Immature natural killer cell (primary cell): ENCODE measurements around the gene PNKD. TPM values are rescaled to one million over a fixed set of nuclear protein-coding genes. Genes with fewer than 3 reads are reported as not detected.

Experiments used
- DNase-seq, 3 donors: peaks; one replicate each; pipeline ENCODE4 v3.0.0; 2022; ENCODE audit warnings: mixed read lengths in 1 of 3
- H3K27ac Mint-ChIP-seq, 6 donors: one replicate each; pipeline ENCODE4 v1.8.0; 2020; ENCODE audit warnings: mixed read lengths in 6 of 6, mild to moderate bottlenecking in 5 of 6, inconsistent platforms in 4 of 6, moderate library complexity in 3 of 6
- H3K27me3 Mint-ChIP-seq, 3 donors: one replicate each; pipeline ENCODE4 v1.8.0; 2020 to 2021; ENCODE audit warnings: low read depth in 3 of 3, mild to moderate bottlenecking in 3 of 3, mixed read lengths in 3 of 3, moderate library complexity in 3 of 3, inconsistent platforms in 1 of 3
- H3K36me3 Mint-ChIP-seq, 3 donors: one replicate each; pipeline ENCODE4 v1.8.0; 2020; ENCODE audit warnings: mixed read lengths in 3 of 3, inconsistent platforms in 2 of 3, mild to moderate bottlenecking in 2 of 3
- H3K4me1 Mint-ChIP-seq, 2 donors: one replicate each; pipeline ENCODE4 v1.8.0; 2020; ENCODE audit warnings: inconsistent platforms in 2 of 2, mild to moderate bottlenecking in 2 of 2, mixed read lengths in 2 of 2, moderate library complexity in 1 of 2
- H3K4me3 Mint-ChIP-seq, 5 donors: one replicate each; pipeline ENCODE4 v1.8.0; 2020; ENCODE audit warnings: mild to moderate bottlenecking in 5 of 5, mixed read lengths in 5 of 5, inconsistent platforms in 3 of 5, moderate library complexity in 3 of 5
- H3K9me3 Mint-ChIP-seq, 6 donors: one replicate each; pipeline ENCODE4 v1.8.0; 2020; ENCODE audit warnings: mild to moderate bottlenecking in 6 of 6, mixed read lengths in 6 of 6, inconsistent platforms in 4 of 6, moderate library complexity in 3 of 6
- polyA plus RNA-seq, 3 donors: library from polyadenylated mRNA; unstranded; fragments of 300-500 nt; fragmentation: Illumina TruSeq; gene quantifications; one replicate each; pipeline ENCODE4 v1.2.3, GENCODE V29; 2021

PNKD gene
- polyA plus RNA-seq, 3 donors from 2014 or later, result 96.3 to 145 (median 98.9) TPM

DNA sequence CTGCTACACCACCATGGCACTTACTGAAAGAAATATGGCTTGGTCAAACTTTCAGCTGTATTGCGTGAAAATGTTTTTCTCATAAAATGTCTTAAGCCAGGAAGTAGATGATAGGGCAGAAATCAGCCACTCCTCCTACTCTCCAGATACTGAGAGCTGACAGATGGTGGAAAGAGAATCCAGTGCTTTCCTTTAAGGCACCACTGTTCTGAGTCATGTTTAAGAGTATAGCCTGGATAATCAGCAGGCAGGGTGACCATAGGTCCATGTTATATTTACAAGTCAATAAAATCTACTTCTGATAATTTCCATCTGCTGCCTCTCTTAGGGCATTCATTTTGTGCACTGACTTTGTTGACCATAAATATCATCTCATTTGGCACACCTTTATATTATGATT is 31.4 kb upstream of the PNKD start:
- peaks cover 2 to 15% (median 4%) of the 10 kb centered on the region in 3 donors for H3K27me3 Mint-ChIP-seq

DNA sequence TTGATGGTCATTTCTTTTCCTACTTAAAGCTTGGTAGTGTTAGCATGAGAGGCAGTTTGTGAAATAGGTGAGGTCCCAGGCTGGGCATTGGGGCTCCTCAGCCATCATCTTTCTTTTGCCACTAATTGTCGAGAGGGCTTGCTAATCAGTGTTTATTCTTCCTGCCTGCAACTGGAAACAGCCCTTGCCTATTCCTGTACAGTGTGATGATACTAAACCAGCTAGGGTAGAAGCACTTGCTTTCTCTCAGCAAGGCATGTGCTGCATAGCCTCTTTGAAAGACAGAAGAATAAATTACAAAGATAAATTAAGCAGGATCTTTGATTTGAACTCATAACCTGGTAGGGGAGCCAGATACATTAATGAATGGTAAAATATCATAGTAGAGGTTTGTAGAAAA is 26.1 kb upstream of the PNKD start:
- peak overlapping the region; percentile 10 to 82 (median 58) for H3K27ac Mint-ChIP-seq

More for the DNA sequence above, 31.4 kb upstream of the PNKD start:
- no peak for DNase-seq
- Mint-ChIP-seq H3K4me1 (peaks cover 20 to 59% of the 10 kb centered on the region in 2 donors), H3K9me3 (no peaks in the 10 kb centered on the region), H3K27ac (peak overlapping the region in 4 of 6 donors; percentile 40 to 65 (median 54)), H3K36me3 (peaks cover 16 to 64% (median 30%) of the 10 kb centered on the region in 3 donors), H3K4me3 (no peak overlapping the region)

DNA sequence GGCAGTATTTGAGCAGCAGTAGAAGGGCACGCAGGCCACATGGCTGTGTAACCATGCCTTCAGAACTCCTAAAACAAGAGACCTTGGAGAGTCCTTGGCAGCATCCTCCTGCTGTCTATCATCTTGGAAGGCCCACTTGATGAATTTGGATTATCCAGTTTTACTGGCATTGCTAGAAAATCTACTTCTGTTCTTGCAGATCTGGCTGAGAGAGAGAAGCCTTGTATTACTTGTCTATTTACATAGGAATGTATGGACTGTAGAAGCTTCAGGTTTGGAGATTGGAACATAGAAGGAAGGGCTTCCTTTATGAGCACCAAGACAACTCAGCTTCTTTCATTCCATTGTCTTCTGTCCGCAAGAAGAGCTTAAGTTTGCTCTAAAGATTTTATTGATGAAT is 25.7 kb upstream of the PNKD start:
- peak overlapping the region; percentile 10 to 82 (median 64) for H3K27ac Mint-ChIP-seq

More for the DNA sequence above, 26.1 kb upstream of the PNKD start:
- no peak for DNase-seq
- H3K27me3 Mint-ChIP-seq, result peaks cover 0 to 3% (median 0%) of the 10 kb centered on the region in 3 donors
- no peak overlapping the region for H3K4me3 Mint-ChIP-seq
- peaks cover 30 to 49% of the 10 kb centered on the region in 2 donors for H3K4me1 Mint-ChIP-seq
- peaks cover 9 to 58% (median 38%) of the 10 kb centered on the region in 3 donors for H3K36me3 Mint-ChIP-seq
- no peaks in the 10 kb centered on the region for H3K9me3 Mint-ChIP-seq

DNA sequence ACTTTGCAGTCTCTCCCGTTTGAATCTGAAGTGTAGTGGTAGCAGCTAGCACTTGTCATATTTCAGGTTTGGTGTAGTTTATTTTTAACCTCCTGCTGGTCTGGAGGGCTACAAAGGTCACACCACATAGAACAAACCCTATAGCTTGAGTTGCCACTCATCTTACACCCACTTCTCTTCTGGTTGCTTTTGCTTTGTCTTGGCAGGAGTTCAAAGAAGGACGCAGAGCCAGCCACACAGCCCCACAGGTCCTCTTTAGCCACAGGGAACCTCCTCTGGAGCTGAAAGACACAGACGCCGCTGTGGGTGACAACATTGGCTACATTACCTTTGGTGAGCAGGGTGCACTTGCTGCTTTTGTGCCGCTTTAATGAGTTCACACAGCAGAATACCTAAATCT is 25.1 kb upstream of the PNKD start:
- no peaks in the 10 kb centered on the region for H3K9me3 Mint-ChIP-seq
- peak in 2 of 3 donors; percentile 18 to 35 for DNase-seq
- H3K27me3 Mint-ChIP-seq, result peaks cover 0 to 2% (median 0%) of the 10 kb centered on the region in 3 donors
- peaks cover 19 to 64% (median 44%) of the 10 kb centered on the region in 3 donors for H3K36me3 Mint-ChIP-seq
- H3K27ac Mint-ChIP-seq, result peak overlapping the region; percentile 31 to 79 (median 72)
- peaks cover 34 to 53% of the 10 kb centered on the region in 2 donors for H3K4me1 Mint-ChIP-seq
- H3K4me3 Mint-ChIP-seq, result no peak overlapping the region

More for the DNA sequence above, 25.7 kb upstream of the PNKD start:
- peaks cover 14 to 60% (median 39%) of the 10 kb centered on the region in 3 donors for H3K36me3 Mint-ChIP-seq
- DNase-seq, result no peak
- no peaks in the 10 kb centered on the region for H3K9me3 Mint-ChIP-seq
- no peak overlapping the region for H3K4me3 Mint-ChIP-seq
- peaks cover 32 to 49% of the 10 kb centered on the region in 2 donors for H3K4me1 Mint-ChIP-seq
- peaks cover 0 to 5% (median 0%) of the 10 kb centered on the region in 3 donors for H3K27me3 Mint-ChIP-seq

DNA sequence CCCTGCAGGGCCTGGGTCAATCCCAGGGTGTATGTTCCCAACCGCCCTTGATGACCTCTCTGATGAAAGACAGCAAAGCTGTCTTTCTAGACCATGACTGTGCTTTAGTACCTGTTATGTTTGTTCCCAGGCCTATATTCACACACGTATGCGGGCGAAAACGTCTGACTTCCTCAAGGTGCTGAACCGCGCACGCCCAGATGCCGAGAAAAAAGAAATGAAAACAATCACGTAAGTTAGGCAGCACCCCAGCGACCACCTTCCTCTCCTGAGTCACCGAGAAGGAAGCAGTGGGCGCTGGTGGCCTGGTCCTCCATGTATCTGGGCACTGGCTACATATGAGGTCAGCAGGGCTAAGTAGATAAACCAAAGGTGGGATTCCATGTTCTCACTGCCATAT is 20.6 kb upstream of the PNKD start:
- Mint-ChIP-seq H3K27me3 (peaks cover 0 to 6% (median 3%) of the 10 kb centered on the region in 3 donors), H3K36me3 (peaks cover 22 to 60% (median 28%) of the 10 kb centered on the region in 3 donors), H3K4me3 (no peak overlapping the region)

DNA sequence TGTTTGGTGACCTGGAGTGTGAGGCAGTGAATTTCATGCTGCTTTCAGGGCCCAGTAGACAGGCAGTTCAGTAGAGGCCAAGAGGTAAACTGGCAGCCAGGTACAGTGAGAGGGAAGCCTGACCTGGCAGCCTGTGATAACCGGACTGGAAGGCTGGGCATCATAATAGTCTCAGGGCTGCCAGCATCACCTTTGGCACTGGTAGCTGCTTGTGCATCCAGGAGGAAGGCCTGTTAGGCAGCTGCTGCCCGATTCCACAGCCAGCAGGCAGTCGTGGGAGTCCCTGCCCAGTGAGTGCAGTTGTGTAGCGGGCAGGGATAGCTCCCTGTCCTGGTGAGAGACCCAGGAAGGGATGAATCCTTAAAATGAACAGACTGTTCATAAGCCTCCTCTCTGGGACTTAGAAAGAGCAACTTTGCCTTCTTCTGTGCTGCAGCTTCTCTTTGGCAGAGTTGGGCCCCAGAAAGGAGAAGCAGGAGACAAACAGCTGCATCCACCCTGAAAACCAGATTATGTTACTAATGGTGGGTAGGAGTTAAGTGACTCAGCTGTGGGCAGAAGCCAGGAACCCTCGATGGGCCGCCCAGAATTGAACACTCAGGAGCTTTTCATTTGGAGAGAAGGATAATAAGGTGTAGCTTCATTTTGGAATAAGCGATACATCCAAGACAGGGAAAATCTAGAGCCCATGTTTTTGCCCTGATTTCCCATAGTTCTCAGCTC is 17.6 kb upstream of the PNKD start:
- DNase-seq, result no peak
- H3K4me3 Mint-ChIP-seq, result no peak overlapping the region
- H3K27ac Mint-ChIP-seq, result peak overlapping the region in 5 of 6 donors; percentile 6 to 66 (median 46)
- H3K27me3 Mint-ChIP-seq, result peaks cover 1 to 7% (median 3%) of the 10 kb centered on the region in 3 donors
- H3K4me1 Mint-ChIP-seq, result peaks cover 14 to 15% of the 10 kb centered on the region in 2 donors
- H3K9me3 Mint-ChIP-seq, result no peaks in the 10 kb centered on the region
- peaks cover 22 to 59% (median 27%) of the 10 kb centered on the region in 3 donors for H3K36me3 Mint-ChIP-seq

More for the DNA sequence above, 20.6 kb upstream of the PNKD start:
- Mint-ChIP-seq H3K4me1 (peaks cover 17 to 18% of the 10 kb centered on the region in 2 donors), H3K27ac (peak overlapping the region in 4 of 6 donors; percentile 55 to 83 (median 68)), H3K9me3 (no peaks in the 10 kb centered on the region)
- DNase-seq, result no peak

DNA sequence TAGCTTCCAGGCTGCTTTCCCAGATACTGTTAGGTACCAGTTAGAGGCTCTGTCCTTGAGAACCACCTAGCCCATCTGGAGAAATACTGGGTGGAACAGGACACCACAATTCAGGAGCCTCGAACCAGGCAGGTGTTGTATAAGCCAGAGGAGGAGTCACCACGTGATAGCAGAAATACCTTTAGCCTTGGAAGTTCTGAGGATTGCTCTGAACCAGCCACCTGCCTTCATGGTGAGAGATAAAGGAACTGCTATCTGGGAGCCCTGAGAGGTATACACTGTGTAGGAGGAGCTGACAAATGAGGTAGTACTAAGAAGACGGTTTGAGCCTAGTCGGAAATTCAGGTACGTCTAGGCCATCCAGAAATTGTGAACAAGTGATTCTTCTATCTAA is 17.1 kb upstream of the PNKD start:
- peak overlapping the region in 4 of 6 donors; percentile 15 to 51 (median 39) for H3K27ac Mint-ChIP-seq
- no peak overlapping the region for H3K4me3 Mint-ChIP-seq
- H3K4me1 Mint-ChIP-seq, result peaks cover 17% of the 10 kb centered on the region in 2 donors
- H3K27me3 Mint-ChIP-seq, result peaks cover 1 to 9% (median 3%) of the 10 kb centered on the region in 3 donors
- no peaks in the 10 kb centered on the region for H3K9me3 Mint-ChIP-seq
- DNase-seq, result no peak
- peaks cover 22 to 55% (median 24%) of the 10 kb centered on the region in 3 donors for H3K36me3 Mint-ChIP-seq

DNA sequence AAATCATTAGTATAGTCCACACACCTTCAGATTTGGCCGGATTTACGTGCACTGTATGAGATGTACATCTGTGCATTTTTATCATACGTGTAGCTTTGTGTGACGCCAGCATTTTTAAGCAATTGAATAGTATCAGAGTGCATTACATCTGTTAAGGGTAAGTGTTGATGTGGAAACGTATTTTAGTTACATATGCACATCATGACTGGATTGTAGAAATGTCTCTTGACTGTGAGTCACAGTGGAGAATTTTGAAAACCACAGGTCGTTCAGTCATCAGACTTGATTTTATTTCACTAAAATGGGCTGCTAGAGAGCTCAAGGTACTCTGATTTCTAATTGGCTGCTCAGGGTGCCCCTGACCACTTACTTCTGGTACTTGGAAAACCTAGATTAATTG is 14.9 kb upstream of the PNKD start:
- peak overlapping the region in 5 of 6 donors; percentile 19 to 67 (median 50) for H3K27ac Mint-ChIP-seq
- H3K4me3 Mint-ChIP-seq, result no peak overlapping the region
- DNase-seq, result no peak
- peaks cover 1 to 6% (median 3%) of the 10 kb centered on the region in 3 donors for H3K27me3 Mint-ChIP-seq
- no peaks in the 10 kb centered on the region for H3K9me3 Mint-ChIP-seq
- H3K36me3 Mint-ChIP-seq, result peaks cover 6 to 36% (median 10%) of the 10 kb centered on the region in 3 donors
- peaks cover 25% of the 10 kb centered on the region in 2 donors for H3K4me1 Mint-ChIP-seq

DNA sequence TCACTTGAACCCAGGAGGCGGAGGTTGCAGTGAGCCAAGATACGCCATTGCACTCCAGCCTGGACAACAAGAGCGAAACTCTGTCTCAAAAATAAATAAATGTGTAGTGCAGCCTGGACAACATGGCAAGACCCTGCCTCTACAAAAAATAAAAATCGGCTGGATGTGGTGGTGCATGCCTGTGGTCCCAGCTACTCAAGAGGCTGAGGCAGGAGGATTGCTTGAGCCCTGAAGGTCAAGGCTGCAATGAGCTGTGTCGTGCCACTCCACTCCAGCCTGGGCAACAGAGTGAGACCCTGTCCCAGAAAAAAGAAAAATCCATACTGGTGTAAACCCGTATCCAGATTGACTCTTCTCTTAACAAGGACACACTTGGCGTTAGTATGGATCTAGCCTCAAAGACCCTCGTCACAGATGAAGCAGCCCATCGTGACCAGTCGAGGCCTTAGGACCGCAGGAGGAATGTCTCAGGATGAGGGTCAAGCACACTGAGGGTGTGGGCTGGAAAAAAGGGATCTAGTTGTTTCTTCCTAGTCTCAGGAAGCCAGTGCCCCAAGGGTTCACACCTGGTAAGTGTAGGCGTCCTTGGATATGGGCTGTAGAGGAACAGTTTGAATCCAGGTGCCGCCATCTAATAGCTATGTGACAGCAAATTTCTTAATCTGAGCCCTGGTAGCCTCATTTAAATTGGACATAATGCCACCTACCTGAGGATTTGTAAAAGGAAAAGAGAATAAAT is 13.5 kb upstream of the PNKD start:
- no peak for DNase-seq
- H3K4me3 Mint-ChIP-seq, result no peak overlapping the region
- H3K4me1 Mint-ChIP-seq, result peaks cover 25% of the 10 kb centered on the region in 2 donors
- no peaks in the 10 kb centered on the region for H3K9me3 Mint-ChIP-seq
- peaks cover 1 to 3% (median 3%) of the 10 kb centered on the region in 3 donors for H3K27me3 Mint-ChIP-seq
- H3K27ac Mint-ChIP-seq, result peak overlapping the region; percentile 78 to 95 (median 89)
- peaks cover 6 to 25% (median 10%) of the 10 kb centered on the region in 3 donors for H3K36me3 Mint-ChIP-seq

DNA sequence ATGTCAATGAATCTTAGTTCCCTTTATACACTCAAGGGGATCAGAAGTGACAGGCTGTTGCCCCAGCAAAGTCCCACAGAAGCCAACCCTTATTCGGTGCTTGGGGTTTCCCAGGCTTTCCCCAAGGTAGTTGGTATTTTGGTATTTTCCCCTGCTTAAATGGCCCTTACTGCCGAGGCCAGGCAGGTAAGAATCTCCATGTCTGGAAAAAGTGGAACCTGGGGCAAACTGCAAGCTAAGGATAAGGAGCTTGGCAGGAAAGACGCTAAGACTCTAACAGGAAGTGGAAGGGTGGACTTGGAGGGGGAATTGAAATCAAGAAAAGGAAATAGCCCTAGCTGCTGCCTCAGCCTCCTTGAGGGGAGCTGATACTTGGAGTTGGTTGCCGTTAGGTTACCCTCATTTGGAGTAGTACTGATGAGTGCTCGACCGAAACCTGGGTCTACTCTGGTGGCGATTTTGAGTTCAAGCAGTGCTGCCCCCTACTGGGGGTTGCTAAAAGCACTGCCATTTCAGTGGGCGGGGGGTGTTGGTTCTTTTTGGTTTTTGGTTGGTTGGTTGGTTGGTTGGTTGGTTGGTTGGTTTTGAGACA is 12.8 kb upstream of the PNKD start:
- peak overlapping the region; percentile 41 to 71 (median 54) for H3K4me3 Mint-ChIP-seq
- DNase-seq, result peak; percentile 69 to 78 (median 72)

DNA sequence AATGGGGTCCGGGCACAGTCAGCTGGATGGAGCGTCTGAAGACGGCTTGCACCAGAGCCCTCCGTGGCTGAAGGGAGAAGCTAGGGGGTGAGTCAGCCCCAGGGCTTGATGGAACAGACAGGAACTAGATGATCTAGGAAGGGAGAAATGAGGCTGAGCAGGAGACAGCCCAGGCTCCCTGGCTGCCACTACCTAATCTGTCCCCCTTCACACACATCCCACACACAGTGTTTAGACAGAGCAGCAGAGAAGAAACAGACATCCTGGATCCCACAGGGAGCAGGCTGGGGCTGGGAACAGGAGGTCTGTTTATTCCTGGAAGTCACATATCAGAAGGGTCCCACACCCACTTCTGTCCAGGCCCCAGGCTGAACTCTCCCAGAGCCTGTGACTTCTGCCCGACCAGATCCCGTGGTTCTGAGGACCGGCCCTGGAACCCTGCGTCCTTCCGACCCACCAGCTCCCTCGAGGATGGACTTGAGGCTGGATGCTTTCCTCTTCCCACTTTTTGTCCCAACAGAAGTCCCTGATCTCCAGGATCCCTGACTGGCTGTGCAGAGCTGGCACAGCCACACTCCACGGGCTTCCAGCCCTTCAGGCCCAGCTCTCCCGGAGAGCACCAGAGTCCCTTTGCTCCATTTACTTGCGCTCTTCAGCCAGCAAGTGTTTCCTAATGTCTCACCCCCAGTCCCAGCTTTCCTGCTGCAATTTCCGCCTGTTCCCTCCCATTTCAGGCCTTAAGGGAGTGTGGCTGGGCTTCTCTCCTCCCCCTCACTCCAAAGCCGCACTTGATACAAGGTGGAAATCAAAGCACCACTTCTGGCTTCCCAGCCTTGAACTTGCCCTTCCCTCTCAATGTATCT is 11.0 kb upstream of the PNKD start:
- H3K27ac Mint-ChIP-seq, result peak overlapping the region; percentile 58 to 87 (median 76)
- peaks cover 7 to 18% (median 10%) of the 10 kb centered on the region in 3 donors for H3K36me3 Mint-ChIP-seq
- no peak for DNase-seq
- H3K27me3 Mint-ChIP-seq, result peaks cover 0 to 3% (median 1%) of the 10 kb centered on the region in 3 donors
- peaks cover 33 to 34% of the 10 kb centered on the region in 2 donors for H3K4me1 Mint-ChIP-seq
- no peaks in the 10 kb centered on the region for H3K9me3 Mint-ChIP-seq
- H3K4me3 Mint-ChIP-seq, result no peak overlapping the region

More for the DNA sequence above, 12.8 kb upstream of the PNKD start:
- peaks cover 6 to 24% (median 10%) of the 10 kb centered on the region in 3 donors for H3K36me3 Mint-ChIP-seq
- H3K4me1 Mint-ChIP-seq, result peaks cover 25% of the 10 kb centered on the region in 2 donors
- H3K27me3 Mint-ChIP-seq, result peaks cover 0 to 3% (median 1%) of the 10 kb centered on the region in 3 donors
- H3K9me3 Mint-ChIP-seq, result no peaks in the 10 kb centered on the region
- H3K27ac Mint-ChIP-seq, result peak overlapping the region; percentile 78 to 95 (median 89)

DNA sequence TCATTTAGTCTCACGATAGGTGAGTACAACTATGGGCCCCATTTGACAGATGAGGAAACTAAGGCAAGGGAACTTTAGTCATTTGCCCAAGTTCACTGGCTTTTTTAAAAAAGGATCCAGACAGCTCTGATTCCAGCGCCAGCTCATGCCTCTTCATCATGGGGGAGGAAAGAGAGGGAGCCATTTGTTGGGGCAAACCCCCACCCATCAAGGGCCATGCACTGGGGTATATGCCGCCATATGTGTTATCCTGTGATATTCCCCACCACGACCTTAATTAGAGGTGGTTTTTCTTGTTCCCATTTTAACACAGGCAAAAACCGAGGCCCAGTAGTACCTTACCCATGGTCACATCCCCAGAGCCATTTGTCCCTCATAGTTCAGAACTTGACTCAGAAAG is 10.2 kb upstream of the PNKD start:
- Mint-ChIP-seq H3K36me3 (peaks cover 6 to 12% (median 7%) of the 10 kb centered on the region in 3 donors), H3K4me1 (peaks cover 38 to 42% of the 10 kb centered on the region in 2 donors), H3K27me3 (peaks cover 0 to 3% (median 1%) of the 10 kb centered on the region in 3 donors), H3K9me3 (no peaks in the 10 kb centered on the region), H3K27ac (peak overlapping the region; percentile 49 to 80 (median 68)), H3K4me3 (no peak overlapping the region)
- DNase-seq, result no peak
